Stimulated activated CD8-positive, alpha-beta memory T cell treated with anti-CD3 and anti-CD28 coated beads, Interleukin-12 subunit alpha, Interleukin-12 subunit beta, amount 100 ng/mL, for 4 hours (primary cell): ENCODE data around the gene NETO1.

Source experiments
- DNase-seq: peaks from one replicate; pipeline ENCODE4 v3.0.0-alpha.2; 2020; ENCODE audit warnings: low read depth

Gene NETO1

DNA sequence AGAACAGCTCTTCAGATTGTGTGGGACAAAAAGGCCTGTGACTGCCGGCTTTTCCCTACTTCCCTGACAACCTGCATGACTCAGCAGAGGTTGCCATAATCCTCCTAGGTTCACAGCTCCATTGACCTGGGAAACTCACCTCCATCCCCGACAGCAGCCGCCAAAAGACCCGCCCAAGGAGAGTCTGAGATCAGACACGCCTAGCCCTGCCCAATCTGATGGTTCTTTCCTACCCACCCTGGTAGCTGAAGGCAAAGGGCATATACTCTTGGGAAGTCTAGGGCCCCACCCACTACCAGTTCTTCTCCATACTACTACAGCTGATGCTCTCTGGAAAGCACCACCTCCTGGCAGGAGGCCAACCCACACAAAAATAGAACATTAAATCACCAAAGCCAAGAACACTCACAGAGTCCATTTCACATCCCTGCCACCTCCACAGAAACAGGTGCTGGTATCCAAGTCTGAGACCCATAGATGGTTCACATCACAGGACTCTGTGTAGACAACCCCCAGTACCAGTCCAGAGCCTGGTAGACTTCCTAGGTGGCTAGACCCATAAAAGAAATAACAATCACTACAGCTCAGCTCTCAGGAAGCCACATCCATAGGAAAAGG lies 140.6 kb downstream of the NETO1 start:
- no peak for DNase-seq

DNA sequence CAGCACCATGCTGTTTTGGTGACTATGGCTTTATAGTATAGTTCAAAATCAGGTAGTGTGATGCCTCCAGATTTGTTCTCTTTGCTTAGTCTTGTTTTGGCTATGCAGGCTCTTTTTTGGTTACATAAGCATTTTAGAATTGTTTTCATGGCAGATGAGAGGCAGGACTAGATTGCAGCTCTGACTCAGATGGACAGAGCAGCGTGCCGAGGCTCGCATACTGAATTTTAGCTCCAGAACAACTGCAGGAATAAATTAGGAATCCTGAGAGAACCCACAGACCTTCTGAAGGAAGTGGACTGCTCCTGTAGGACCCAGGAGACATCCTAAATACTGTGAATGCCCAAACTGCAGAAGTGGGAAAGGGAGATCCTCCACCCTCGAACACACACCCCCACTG lies 141.6 kb downstream of the NETO1 start:
- DNase-seq = no peak

DNA sequence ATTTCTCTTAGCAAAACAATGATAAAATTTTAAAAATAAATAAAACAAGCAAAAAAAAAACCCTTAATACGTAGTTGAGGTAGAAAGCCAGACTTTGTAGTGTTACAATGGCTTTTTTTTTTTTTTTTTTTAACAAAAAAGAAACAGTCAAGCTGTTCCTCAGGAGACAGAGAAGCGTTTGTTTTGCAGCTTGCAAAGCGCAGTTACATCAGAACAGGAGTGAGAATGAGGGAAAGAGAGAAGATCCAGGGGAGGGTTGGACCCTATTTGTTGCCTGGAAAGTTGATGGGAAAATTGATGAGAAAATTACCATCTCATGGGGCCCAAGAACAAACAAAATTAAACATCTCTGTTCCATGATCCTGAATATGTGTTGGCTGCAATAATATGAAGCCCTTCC lies 146.5 kb downstream of the NETO1 start:
- DNase-seq = no peak

DNA sequence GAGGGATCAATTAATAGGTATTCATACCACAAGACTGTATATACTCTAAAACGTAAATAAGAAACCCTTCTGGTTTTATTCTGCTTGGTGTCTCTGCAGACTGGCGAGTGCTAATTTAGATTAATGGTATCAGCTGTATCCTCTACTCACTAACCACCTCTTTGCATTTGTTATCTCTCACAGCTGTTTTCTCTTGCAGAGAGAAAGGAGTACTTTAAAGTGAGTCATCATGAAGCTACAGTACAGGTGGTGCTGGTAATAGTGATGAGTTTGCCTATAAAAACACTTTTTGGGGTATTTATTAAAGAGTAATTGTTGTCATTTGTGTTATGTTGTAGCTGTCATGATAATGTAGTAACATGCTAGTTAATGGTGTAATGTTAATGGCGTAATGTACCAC lies 147.7 kb downstream of the NETO1 start:
- no peak for DNase-seq

DNA sequence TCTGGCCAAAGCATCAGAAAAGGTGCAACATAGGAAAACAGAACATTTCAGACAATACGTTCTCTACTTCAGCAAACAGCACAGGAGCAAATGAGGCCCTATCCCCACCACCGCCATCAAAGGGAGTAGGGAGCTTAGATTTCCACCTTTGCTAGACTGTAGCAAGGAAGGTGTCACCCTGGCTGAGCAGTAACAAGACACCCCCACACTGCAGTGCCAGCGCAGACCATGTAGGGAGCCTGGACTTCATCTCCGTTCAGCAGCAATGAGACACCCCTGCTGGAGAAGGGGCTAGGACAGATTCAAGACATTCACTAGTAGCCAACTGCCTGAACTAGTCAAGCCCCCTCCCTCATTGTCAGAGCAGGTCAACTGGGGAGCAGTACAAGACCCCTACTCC lies 163.6 kb downstream of the NETO1 start:
- no peak for DNase-seq

DNA sequence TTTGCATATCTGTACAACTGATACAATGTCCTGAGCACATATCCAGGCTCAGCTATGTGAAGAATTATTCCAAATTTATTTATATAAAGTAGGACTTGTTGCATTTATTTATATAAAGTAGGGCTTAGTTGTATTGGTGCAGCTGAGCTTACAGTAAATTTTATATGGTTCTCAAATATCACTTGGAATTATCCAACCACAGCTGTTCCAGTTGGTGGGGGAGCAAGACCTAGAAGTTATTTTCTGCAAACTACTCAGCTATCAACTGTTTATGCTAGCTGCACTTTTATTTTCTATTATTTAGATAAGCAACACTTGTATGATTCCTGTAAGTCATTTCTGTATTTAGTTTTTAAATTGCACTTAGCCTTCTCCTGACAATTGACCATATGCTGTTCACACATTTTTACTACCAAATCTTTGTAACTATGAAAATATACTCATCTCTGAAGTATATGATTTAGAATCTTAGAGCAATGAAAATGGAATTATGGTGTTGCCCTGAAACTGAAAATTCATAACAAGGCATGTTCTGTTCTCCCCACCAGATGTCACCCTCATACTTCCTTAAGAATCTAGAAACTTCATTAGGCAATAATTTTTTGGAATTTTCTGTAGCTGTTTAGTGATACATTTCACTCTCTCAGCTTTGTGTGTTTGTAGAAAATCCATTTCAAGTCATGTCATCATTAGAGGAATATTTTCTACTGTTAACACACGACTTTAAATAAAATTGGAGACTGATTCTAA lies 166.7 kb downstream of the NETO1 start:
- DNase-seq = no peak

DNA sequence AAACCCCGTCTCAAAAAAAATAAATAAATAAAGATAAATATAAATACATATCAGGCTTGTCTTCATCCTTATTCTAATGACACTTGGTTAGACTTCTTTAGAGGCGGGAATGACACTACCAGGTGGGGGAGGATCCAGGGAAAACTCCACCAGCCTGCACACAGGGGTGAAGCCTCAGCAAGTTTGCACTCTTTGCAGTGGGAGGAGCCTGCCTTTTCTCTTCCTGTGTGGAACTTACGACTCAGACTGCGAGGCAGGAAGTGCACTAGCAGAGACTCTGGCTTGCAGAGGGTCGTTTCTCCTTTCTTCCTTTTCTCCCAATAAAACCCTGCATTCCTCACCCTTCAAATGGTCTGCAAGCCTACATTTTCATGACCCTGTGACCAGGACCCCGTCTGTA lies 170.1 kb downstream of the NETO1 start:
- no peak for DNase-seq

DNA sequence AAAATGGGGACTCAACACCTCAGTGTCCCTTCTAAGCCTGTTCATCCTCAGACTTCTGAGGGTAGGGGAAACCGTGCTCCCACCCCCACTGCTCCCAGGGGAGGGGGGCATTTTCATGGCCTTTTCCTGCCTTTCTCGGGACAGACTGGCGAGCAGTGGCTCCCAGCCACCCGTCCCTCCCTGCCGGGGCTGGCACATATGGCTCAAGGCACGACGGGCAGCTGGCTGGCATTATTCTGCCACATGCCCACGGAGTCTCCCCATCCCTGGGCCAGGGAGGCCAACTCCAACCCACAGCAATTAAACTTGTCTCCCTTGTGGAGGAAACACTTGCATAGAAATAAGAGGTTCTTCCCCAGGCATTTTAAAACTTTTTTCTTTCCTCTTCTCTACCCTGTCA lies 175.2 kb downstream of the NETO1 start:
- no peak for DNase-seq
